ENCODE results near the gene SUPV3L1.
"Not testable (repeated sequence)": the region's sequence is repeated elsewhere in the genome, so short reads cannot be mapped to it uniquely, and the experiment has no call there.

The SUPV3L1 gene

GRCh38 chr10:69232736-69233480, 52.9 kb downstream of the SUPV3L1 start:
- DNase-seq = no peak

- DNase-seq = no peak
Observed at GRCh38 chr10:69234447-69234846, 54.4 kb downstream of the SUPV3L1 start.

- DNase-seq = peak; percentile 90
Observed at GRCh38 chr10:69237528-69238159, 57.6 kb downstream of the SUPV3L1 start.

DNA sequence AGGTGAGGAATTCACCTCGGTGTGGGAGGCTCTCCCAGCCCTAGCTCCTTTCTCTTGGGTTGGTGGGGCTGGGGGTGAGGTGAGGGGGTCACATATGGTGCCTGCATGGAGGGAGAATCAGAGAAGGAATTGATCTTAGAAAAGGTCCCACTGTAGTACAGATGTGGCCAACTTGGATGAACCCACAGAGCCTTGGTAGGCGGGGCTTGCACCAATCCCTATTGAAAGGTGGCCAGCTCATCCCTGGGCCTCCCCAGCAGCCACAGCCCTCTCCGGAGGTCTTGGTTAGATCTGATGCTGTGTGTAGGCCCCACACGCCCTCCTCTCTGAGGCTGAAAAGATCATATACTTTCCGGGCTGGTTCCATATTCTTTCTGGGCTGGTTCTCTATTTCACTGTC, 59.1 kb downstream of the SUPV3L1 start:
- no peak for DNase-seq

GRCh38 chr10:69239816-69240434, 59.9 kb downstream of the SUPV3L1 start:
- no peak for DNase-seq

- DNase-seq = no peak
Observed at GRCh38 chr10:69240455-69240854, 60.4 kb downstream of the SUPV3L1 start.

DNA sequence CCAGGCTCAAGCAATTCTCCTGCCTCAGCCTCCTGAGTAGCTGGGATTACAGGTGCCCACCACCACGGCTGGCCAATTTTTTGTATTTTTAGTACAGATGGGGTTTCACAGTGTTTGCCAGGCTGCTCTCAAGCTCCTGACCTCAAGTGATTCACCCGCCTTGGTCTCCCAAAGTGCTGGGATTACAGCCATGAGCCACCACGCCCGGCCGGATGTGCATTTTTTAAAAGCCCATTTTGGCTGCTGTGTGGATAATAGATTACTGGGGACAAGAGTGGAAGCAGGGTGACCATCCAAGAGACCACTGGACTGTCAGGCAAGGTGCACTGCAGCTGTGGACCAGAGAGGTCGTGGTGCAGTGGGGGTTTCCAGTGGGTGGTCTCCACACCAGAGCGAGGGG, 61.5 kb downstream of the SUPV3L1 start:
- no peak for DNase-seq

- DNase-seq = no peak
Observed at GRCh38 chr10:69242040-69242851, 62.2 kb downstream of the SUPV3L1 start.

- no peak for DNase-seq
Observed at GRCh38 chr10:69242852-69243212, 62.8 kb downstream of the SUPV3L1 start.

DNA sequence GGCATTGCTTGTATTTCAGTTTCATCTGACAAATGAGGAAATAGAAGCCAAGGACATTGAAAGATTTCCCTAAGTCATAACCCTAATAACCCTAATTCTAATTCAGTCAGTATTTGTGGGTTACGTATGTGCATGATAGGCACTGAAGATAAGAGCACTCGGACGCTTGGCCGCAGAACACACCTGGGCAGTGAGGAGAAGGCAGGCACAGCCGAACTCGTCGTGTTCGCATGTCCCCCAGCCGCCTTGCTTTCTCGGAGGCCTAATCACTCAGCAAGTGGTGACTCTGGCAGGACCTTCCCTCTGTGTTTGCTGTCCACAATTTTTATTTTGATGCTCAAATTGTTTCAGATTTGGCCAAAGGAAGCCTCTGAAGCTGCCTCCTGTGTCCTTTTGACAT, 63.8 kb downstream of the SUPV3L1 start:
- no peak for DNase-seq

DNA sequence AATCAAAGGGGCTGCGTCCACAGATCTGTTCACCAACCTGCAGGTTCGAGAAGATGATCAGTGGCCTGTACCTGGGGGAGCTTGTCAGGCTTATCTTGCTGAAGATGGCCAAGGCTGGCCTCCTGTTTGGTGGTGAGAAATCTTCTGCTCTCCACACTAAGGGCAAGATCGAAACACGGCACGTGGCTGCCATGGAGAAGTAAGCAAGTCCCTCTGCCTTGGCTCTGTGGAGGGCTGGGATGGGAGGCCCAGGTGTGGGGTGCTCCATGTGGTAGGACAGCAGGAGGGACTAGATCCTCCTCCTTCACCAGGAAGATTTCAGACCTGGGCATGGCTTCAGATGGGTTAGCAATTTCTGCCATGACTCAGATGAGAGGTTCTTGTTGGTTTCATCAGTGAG, 66.0 kb downstream of the SUPV3L1 start:
- no peak for DNase-seq

DNA sequence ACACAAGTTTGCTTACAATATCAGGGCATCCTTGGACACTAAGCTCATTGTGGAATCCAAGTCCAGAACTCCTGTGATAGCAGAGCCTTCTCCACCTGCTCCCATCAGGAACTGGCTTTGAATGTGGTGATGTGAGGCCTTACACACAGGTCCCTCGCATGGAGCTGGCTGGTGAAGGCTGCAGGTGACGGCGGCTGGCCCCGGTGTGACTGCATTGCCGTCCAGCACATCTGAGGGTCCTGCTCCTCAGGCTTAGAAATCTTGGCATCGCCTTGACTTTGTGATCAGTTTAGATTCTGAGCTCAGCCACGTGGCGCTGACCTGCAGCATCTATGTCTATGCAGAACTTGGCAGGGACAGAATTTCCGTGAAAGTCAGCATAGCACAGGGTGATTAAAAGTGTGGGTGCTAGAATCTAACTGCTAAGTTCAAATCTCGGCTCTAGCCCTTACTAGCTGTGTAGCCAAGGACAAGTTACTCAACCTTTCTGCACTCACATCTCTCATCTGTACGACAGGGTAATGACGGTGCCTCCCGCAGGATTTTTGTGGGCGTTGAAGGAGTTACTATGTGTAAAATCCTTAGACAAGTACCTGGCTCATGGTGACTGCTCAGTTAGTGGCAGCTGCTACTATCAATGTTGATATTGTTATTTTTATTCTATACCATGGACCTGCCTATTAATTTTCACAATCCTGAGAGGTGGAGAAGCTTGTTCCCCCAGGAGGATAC, 66.7 kb downstream of the SUPV3L1 start:
- no peak for DNase-seq

GRCh38 chr10:69247313-69247710, 67.3 kb downstream of the SUPV3L1 start:
- DNase-seq = no peak

DNA sequence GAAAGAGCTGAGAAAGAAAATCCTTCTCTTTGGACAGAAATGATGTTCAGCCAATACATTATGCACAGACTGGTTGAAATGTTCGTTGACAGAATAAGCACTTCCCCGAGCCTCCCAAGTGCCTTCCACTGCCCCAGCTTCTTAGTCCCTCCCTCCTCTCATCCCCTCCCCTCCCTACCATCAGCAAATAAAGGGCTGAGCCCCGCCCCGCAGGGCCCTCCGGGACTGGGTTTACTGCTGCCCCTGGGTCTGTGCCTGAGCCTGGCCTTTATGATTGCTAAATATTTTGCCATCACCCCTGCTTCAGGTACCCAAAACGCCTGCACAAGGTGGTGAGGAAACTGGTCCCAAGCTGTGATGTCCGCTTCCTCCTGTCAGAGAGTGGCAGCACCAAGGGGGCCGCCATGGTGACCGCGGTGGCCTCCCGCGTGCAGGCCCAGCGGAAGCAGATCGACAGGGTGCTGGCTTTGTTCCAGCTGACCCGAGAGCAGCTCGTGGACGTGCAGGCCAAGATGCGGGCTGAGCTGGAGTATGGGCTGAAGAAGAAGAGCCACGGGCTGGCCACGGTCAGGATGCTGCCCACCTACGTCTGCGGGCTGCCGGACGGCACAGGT, 68.2 kb downstream of the SUPV3L1 start:
- no peak for DNase-seq

DNA sequence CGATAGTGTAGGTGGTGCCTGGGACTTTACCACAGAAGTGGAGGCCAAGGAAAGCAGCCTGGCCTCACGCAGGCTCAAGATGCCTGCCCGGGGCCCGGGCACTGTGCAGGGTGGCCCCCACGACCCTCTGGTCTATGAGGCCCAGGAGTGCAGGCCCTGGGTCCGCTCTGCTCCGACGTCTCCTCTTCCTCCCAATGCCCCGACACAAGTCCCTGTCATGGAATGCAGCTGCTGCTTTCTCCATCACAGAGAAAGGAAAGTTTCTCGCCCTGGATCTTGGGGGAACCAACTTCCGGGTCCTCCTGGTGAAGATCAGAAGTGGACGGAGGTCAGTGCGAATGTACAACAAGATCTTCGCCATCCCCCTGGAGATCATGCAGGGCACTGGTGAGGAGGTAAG, 70.0 kb downstream of the SUPV3L1 start:
- DNase-seq = no peak

GRCh38 chr10:69251417-69251816, 71.4 kb downstream of the SUPV3L1 start:
- DNase-seq = not testable (repeated sequence)

DNA sequence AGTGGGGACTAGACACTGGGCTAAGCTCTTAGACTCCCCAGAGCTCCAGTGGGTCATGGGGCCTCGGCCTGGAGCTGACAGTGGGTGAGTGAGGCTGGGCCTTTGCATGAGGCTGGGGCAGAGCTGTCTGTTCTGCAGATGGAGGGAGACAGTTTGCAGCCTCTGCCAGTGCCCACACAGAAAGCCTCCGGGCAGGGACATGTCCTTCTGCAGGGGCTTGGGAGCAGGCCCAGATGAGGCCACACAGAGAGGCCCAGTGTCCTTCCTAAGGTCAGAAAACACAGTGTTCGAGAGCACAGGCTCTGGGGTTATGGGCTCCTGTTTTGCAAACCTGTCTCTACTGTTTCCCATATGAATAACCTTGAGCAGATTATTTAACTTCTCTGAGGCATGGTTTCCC, 73.1 kb downstream of the SUPV3L1 start:
- no peak for DNase-seq

- DNase-seq = no peak
Observed at GRCh38 chr10:69254877-69255276, 74.8 kb downstream of the SUPV3L1 start.
